ENCODE results near the gene FTO.
A peak's percentile ranks its signal among the peaks of the same experiment; 100 is the strongest.

DNA sequence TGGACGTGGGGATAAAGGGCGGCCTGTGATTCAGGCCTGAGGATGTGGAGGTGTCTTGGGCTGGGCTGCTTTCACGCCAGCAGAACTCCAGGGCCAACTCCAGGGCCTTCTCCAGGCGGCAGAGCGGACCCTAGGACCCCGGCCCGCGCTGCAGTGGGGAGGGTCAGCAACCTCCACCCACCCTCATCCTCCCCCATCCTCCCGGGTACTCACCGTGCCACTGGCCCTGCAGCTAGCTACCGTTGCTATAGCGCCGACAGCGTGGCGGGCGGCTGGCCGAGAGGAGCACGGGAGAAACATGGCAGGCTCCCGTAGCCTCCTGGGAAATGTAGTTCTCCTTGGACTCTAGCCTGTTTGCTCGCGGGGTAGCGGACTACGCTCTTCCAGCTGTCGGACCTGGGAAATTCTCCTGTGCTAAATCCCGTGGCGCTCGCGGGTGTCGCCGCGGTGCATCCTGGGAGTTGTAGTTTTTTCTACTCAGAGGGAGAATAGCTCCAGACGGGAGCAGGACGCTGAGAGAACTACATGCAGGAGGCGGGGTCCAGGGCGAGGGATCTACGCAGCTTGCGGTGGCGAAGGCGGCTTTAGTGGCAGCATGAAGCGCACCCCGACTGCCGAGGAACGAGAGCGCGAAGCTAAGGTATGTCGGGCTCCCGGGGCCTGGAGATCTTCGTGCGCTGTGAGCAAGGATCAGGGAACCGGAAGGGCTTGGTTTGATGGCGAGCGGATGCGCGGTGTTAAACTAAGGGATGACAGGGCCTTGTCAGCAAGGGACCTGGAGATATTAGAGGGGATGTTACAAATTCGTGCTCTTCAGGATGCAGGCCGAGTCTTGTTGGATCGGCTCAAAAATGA lies at the start of gene FTO, which contains the start of gene RPGRIP1L:
- peak; percentile 15; the same call in 1 of the 2 replicates for TF ChIP-seq POLR2AphosphoS5 (IDR thresholded peaks at IDR 0.05; ENCODE audit: borderline replicate concordance, low read depth, low read length)
- TF ChIP-seq EZH2 (IDR thresholded peaks at IDR 0.05) = no peak
- no peak for TF ChIP-seq FOXP2 (optimal IDR thresholded peaks at IDR 0.05; ENCODE audit: control extremely low read depth, extremely low read length, insufficient read depth)

Data from SK-N-MC (cell line).